Smooth muscle cell (in vitro differentiated cells): Measurements from ENCODE around the gene AREL1. TPM values are rescaled to one million over a fixed set of nuclear protein-coding genes. Genes with fewer than 3 reads are reported as not detected.
A peak's percentile ranks its signal among the peaks of the same experiment; 100 is the strongest.

Experiments
- DNase-seq: peaks from one replicate; lab custom pipeline; 2025; ENCODE audit not compliant: unreplicated experiment; lab: John Stamatoyannopoulos, UW
- H2AFZ ChIP-seq: fragments of 200-600 bp; sonication (generic); 2 replicates; pipeline ENCODE4 v1.6.0; 2016; ENCODE audit warnings: antibody characterized with exemption, low read depth, mild to moderate bottlenecking
- H3F3A ChIP-seq: fragments of 200-600 bp; sonication (generic); 2 replicates; pipeline ENCODE4 v1.6.0; 2017; ENCODE audit warnings: antibody characterized with exemption, low read depth
- H3K27ac ChIP-seq: fragments of 200-600 bp; sonication (generic); 2 replicates; pipeline ENCODE4 v1.5.1; 2016; ENCODE audit warnings: low read depth, mild to moderate bottlenecking
- H3K27me3 ChIP-seq: fragments of 200-600 bp; sonication (generic); 2 replicates; pipeline ENCODE4 v1.6.1; 2016; ENCODE audit warnings: low read depth, mild to moderate bottlenecking
- H3K36me3 ChIP-seq: fragments of 200-600 bp; sonication (generic); 2 replicates; pipeline ENCODE4 v1.5.1; 2016; ENCODE audit warnings: low read depth
- H3K4me1 ChIP-seq: fragments of 200-600 bp; sonication (generic); 2 replicates; pipeline ENCODE4 v1.5.1; 2016; ENCODE audit warnings: low read depth
- H3K4me2 ChIP-seq: fragments of 200-600 bp; sonication (generic); 2 replicates; pipeline ENCODE4 v1.6.0; 2016; ENCODE audit warnings: mild to moderate bottlenecking
- H3K4me3 ChIP-seq: fragments of 200-600 bp; sonication (generic); 2 replicates; pipeline ENCODE4 v1.5.1; 2016; ENCODE audit warnings: mild to moderate bottlenecking
- H3K79me2 ChIP-seq: fragments of 200-600 bp; sonication (generic); 2 replicates; pipeline ENCODE4 v1.6.0; 2016; ENCODE audit warnings: low read depth, mild to moderate bottlenecking
- H3K9ac ChIP-seq: fragments of 200-600 bp; sonication (generic); 2 replicates; pipeline ENCODE4 v1.6.0; 2016; ENCODE audit warnings: low read depth
- H3K9me3 ChIP-seq: fragments of 200-600 bp; sonication (generic); replicated peaks from 2 replicates; pipeline ENCODE4 v1.5.1; 2016; ENCODE audit warnings: low read depth
- H4K20me1 ChIP-seq: fragments of 200-600 bp; sonication (generic); 2 replicates; pipeline ENCODE4 v1.6.0; 2016; ENCODE audit warnings: low read depth
- WGBS: methylation state at CpG from one replicate; pipeline ENCODE4 v1.1.7; 2016; ENCODE audit warnings: low lambda C conversion rate; 5-methylcytosine and 5-hydroxymethylcytosine counted together
- polyA plus RNA-seq: library from polyadenylated mRNA; unstranded; fragments of >200 nt; fragmentation: Nextera tagmentation; extraction: Ambion mirVana; gene quantifications from 2 replicates; pipeline ENCODE4 v1.2.1, GENCODE V29; 2016
- total RNA-seq: library from RNA; depleted of rRNA; stranded (reverse); fragments of >200 nt; gene quantifications from 2 replicates; pipeline ENCODE4 v1.2.3, GENCODE V29; 2014
- TF ChIP-seq, protein P1 (sequence below): fragments of 200-600 bp; sonication (generic); IDR thresholded peaks from 2 replicates; pipeline ENCODE4 v1.5.1; 2017; ENCODE audit warnings: borderline replicate concordance, mild to moderate bottlenecking, antibody characterized with exemption; ENCODE audit not compliant: insufficient read depth, poor library complexity, severe bottlenecking

The AREL1 gene
- total and polyA plus RNA-seq, 2 experiments from 2014 or later, result 9.4 to 33.5 TPM

DNA sequence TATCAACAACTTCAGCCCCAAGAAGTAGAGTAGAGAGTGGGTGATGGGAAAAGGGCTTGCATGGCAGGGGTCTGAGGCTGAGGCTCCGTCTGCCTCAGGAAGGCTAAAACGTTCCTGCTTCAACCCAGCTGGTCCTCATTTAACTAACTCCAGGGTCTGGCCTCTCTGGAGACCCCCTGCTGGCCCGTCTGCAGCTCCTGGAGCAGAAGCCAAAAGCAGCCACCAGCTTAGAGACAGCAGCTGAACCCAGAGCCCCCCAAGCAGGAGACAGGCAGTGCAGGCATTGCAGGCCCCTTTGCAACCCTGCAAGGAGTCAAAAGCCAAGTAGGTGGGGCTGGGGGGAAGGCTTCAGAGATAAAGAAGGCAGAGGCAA is 75.7 kb downstream of the AREL1 start:
- Histone ChIP-seq H3K4me1 (peaks cover 21% of the 10 kb centered on the region), H3K27ac (peak overlapping the region; percentile 52), H3K27me3 (no peaks in the 10 kb centered on the region), H3K79me2 (no peaks in the 10 kb centered on the region), H4K20me1 (no peaks in the 10 kb centered on the region), H3K4me3 (no peak overlapping the region), H3K36me3 (no peaks in the 10 kb centered on the region), H3K9ac (no peak overlapping the region), H3F3A (no peaks in the 10 kb centered on the region), H3K9me3 (no peaks in the 10 kb centered on the region), H3K4me2 (peak overlapping the region; percentile 33), H2AFZ (no peak overlapping the region)
- no peak for DNase-seq
- TF ChIP-seq, protein P1, sequence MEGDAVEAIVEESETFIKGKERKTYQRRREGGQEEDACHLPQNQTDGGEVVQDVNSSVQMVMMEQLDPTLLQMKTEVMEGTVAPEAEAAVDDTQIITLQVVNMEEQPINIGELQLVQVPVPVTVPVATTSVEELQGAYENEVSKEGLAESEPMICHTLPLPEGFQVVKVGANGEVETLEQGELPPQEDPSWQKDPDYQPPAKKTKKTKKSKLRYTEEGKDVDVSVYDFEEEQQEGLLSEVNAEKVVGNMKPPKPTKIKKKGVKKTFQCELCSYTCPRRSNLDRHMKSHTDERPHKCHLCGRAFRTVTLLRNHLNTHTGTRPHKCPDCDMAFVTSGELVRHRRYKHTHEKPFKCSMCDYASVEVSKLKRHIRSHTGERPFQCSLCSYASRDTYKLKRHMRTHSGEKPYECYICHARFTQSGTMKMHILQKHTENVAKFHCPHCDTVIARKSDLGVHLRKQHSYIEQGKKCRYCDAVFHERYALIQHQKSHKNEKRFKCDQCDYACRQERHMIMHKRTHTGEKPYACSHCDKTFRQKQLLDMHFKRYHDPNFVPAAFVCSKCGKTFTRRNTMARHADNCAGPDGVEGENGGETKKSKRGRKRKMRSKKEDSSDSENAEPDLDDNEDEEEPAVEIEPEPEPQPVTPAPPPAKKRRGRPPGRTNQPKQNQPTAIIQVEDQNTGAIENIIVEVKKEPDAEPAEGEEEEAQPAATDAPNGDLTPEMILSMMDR, result no peak
- 54% methylated on average over 3 of the region's 3 CpGs for WGBS

GRCh38 chr14:74636424-74637177 is 76.3 kb downstream of the AREL1 start:
- H3K79me2 ChIP-seq, result no peaks in the 10 kb centered on the region
- WGBS, result 51% methylated on average over 10 of the region's 10 CpGs

DNA sequence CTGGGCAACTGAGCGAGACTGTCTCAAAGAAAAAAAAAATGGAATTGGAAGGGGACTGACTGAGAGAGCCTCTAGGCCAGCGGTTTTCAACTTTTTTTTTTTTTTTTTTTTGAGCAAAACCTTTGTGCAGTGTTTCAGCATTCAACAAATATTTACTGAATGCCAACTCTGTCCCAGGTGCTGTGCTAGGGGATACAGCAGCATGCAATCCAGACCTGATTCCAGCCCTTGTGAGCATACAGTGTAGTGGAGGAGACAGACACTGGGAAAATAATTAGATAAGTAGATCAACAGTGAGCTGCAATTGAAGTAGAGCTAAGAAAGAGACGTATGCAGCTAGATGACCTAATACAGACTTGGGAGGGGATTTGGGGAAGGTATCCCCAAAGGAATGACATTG is 77.0 kb downstream of the AREL1 start:
- Histone ChIP-seq H3K27ac (peak overlapping the region; percentile 52), H4K20me1 (no peaks in the 10 kb centered on the region), H2AFZ (no peak overlapping the region), H3K4me2 (peak overlapping the region; percentile 33), H3K4me3 (no peak overlapping the region), H3K9me3 (no peaks in the 10 kb centered on the region), H3K36me3 (no peaks in the 10 kb centered on the region), H3F3A (no peaks in the 10 kb centered on the region), H3K4me1 (peaks cover 25% of the 10 kb centered on the region), H3K79me2 (no peaks in the 10 kb centered on the region), H3K9ac (no peak overlapping the region), H3K27me3 (no peaks in the 10 kb centered on the region)
- TF ChIP-seq, protein P1, result no peak
- 74% methylated on average over 3 of the region's 3 CpGs for WGBS
- no peak for DNase-seq

More at GRCh38 chr14:74636424-74637177, 76.3 kb downstream of the AREL1 start:
- Histone ChIP-seq H4K20me1 (no peaks in the 10 kb centered on the region), H3K4me3 (no peak overlapping the region), H3K9ac (no peak overlapping the region), H3K27me3 (no peaks in the 10 kb centered on the region), H3K36me3 (no peaks in the 10 kb centered on the region), H3K9me3 (no peaks in the 10 kb centered on the region), H2AFZ (no peak overlapping the region), H3K4me2 (peak overlapping the region; percentile 33), H3K4me1 (peaks cover 21% of the 10 kb centered on the region), H3K27ac (peak overlapping the region; percentile 52), H3F3A (no peaks in the 10 kb centered on the region)
- no peak for DNase-seq
- TF ChIP-seq, protein P1, result no peak

GRCh38 chr14:74634964-74635363 is 77.9 kb downstream of the AREL1 start:
- H4K20me1 ChIP-seq, result no peaks in the 10 kb centered on the region
- H2AFZ ChIP-seq, result no peak overlapping the region
- H3K36me3 ChIP-seq, result no peaks in the 10 kb centered on the region
- H3K27ac ChIP-seq, result no peak overlapping the region
- no peaks in the 10 kb centered on the region for H3F3A ChIP-seq
- no peak overlapping the region for H3K4me2 ChIP-seq
- no peaks in the 10 kb centered on the region for H3K79me2 ChIP-seq
- TF ChIP-seq, protein P1, result no peak
- H3K4me1 ChIP-seq, result peaks cover 28% of the 10 kb centered on the region
- no peak overlapping the region for H3K4me3 ChIP-seq
- H3K9me3 ChIP-seq, result no peaks in the 10 kb centered on the region
- no peaks in the 10 kb centered on the region for H3K27me3 ChIP-seq
- 88% methylated on average over 2 of the region's 2 CpGs for WGBS
- no peak for DNase-seq
- H3K9ac ChIP-seq, result no peak overlapping the region
